HUES48 (cell line): ENCODE data around the gene EIPR1.

Source experiments
- H3K27ac ChIP-seq: one replicate; pipeline ENCODE4 v1.7.0; 2013; ENCODE audit warnings: low read depth, low read length, inconsistent platforms
- H3K27me3 ChIP-seq: 2 replicates; pipeline ENCODE4 v1.6.1; 2013; ENCODE audit warnings: mild to moderate bottlenecking, low read length; ENCODE audit not compliant: control insufficient read depth, insufficient read depth
- H3K36me3 ChIP-seq: 2 replicates; pipeline ENCODE4 v1.6.1; 2013; ENCODE audit warnings: low read length; ENCODE audit not compliant: control insufficient read depth, insufficient read depth
- H3K4me1 ChIP-seq: 2 replicates; pipeline ENCODE4 v1.6.1; 2013; ENCODE audit warnings: mild to moderate bottlenecking, low read length; ENCODE audit not compliant: control insufficient read depth, insufficient read depth
- H3K4me3 ChIP-seq: 2 replicates; pipeline ENCODE4 v1.5.1; 2013; ENCODE audit warnings: mild to moderate bottlenecking, low read depth, low read length
- H3K9ac ChIP-seq: 2 replicates; pipeline ENCODE4 v1.6.1; 2013; ENCODE audit warnings: mild to moderate bottlenecking, low read depth, low read length, moderate library complexity
- H3K9me3 ChIP-seq: 2 replicates; pipeline ENCODE4 v1.6.1; 2013; ENCODE audit warnings: low read length; ENCODE audit not compliant: control insufficient read depth, insufficient read depth

EIPR1 gene

DNA sequence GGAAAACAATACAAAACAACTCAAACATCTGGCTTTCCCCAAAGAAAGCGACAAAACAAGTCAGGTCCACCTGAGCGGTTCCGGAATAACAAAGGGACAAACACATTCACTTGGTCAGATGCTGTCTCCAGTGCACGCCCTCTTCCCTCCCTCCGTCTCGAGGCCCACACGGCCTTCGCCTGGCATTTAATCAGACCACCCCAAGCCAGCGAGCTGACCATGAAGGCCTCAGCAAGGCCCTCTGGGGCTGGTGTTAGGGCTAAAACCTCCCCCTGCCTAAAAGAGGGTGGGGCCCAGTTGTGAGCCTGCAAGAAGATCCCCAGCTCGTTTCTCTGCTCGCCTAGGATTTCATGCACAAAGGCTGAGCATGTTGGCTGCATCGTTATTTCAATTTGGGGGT lies 180.3 kb downstream of the EIPR1 start:
- H3K4me1 ChIP-seq: peaks cover 7% of the 10 kb centered on the region
- H3K9ac ChIP-seq: no peak overlapping the region
- no peaks in the 10 kb centered on the region for H3K9me3 ChIP-seq
- no peaks in the 10 kb centered on the region for H3K27me3 ChIP-seq
- no peak overlapping the region for H3K27ac ChIP-seq
- H3K4me3 ChIP-seq: no peak overlapping the region
- H3K36me3 ChIP-seq: peaks cover 30% of the 10 kb centered on the region

- H3K27ac ChIP-seq: no peak overlapping the region
- no peak overlapping the region for H3K4me3 ChIP-seq
- H3K9ac ChIP-seq: no peak overlapping the region; the same call in 1 of the 2 replicates
- H3K36me3 ChIP-seq: peaks cover 36% of the 10 kb centered on the region
- peaks cover 7% of the 10 kb centered on the region for H3K4me1 ChIP-seq
- no peaks in the 10 kb centered on the region for H3K27me3 ChIP-seq
- no peaks in the 10 kb centered on the region for H3K9me3 ChIP-seq
Observed at GRCh38 chr2:3196716-3197115, 180.9 kb downstream of the EIPR1 start.

DNA sequence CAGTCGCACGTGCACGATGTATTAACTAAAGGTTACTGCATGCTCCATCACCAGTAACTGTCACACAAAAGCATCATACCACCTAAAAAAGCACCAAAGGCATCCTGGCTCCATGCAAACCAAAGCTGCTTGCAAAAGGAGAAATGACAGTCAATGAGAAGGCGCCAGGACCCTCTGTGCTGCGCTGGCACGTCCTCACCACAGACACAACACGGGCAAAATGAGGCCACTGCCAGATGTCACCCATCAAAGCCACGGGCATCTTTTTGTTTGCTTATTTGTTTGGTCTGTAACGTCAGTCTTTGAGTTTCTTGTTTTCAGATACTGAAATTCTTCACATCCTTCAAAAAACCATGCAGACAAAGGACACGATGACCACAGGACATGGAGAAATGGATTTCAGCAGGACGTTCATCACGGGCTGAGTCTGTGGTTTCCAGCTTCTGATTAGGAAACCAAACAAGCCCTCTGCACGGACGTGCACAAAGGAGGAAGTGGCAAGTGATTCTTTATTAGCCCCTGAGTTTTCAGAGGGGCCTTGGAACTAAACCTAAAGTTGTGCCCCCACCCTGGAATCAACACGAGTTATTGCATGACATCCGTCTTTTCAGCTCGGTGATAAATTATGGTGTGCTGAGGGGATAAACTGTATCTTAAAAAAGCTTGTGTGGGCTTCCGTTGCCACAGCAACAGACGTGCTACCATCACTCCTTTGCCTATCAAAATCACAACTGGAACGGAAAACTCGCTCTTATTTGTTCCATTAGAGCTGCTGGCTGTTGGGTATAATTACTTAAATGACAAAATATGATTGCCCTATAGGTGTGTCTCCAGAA lies 181.8 kb downstream of the EIPR1 start:
- Histone ChIP-seq H3K27ac (no peak overlapping the region), H3K27me3 (no peaks in the 10 kb centered on the region), H3K36me3 (peaks cover 37% of the 10 kb centered on the region), H3K9me3 (no peaks in the 10 kb centered on the region), H3K9ac (no peak overlapping the region), H3K4me1 (peaks cover 7% of the 10 kb centered on the region), H3K4me3 (no peak overlapping the region)

DNA sequence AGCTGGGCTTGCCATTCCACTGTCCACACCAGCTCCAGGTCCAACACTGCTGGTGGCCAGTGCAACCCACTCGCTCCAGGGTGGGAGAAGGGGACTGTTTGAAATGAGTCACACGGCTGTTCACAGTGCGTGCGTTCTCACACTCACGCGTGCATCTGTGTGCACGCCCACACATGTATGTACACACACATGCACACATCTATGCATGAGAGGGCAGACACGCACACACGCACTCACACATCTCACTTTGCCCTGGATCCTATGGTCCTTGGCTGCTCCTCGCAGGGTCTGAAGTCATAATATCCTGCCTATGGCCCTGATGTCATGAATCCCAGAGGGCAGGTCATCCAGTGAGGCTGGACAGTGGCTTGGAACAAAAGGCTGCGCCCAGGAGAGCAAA lies 182.8 kb downstream of the EIPR1 start:
- Histone ChIP-seq H3K36me3 (peaks cover 39% of the 10 kb centered on the region), H3K27me3 (no peaks in the 10 kb centered on the region), H3K9ac (no peak overlapping the region), H3K9me3 (no peaks in the 10 kb centered on the region), H3K4me3 (no peak overlapping the region), H3K27ac (no peak overlapping the region), H3K4me1 (peaks cover 7% of the 10 kb centered on the region)

- Histone ChIP-seq H3K9me3 (no peaks in the 10 kb centered on the region), H3K27ac (no peak overlapping the region), H3K27me3 (no peaks in the 10 kb centered on the region), H3K4me3 (no peak overlapping the region), H3K36me3 (peaks cover 39% of the 10 kb centered on the region), H3K9ac (no peak overlapping the region), H3K4me1 (peaks cover 7% of the 10 kb centered on the region)
Observed at GRCh38 chr2:3193443-3194330, 183.9 kb downstream of the EIPR1 start.

DNA sequence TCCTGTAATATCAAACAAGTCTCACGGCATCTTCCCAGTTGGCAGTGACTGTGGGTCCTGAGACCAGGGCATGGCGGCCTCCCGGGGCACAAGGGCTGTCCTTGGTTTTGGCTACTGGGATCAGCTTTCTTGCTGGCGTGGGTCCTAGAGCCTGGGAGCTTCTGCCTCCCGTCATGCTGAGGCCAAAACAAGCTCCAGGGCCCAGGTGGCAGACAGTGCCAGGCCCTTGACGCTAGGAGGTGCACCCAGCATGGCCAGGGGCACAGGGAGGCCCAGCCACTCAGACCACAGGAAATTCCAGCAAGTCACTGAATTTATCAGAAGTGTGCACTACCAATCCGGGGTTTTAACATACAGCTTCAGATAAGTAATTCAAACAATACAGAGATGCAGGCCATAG lies 184.7 kb downstream of the EIPR1 start:
- peaks cover 39% of the 10 kb centered on the region for H3K36me3 ChIP-seq
- H3K27me3 ChIP-seq: no peaks in the 10 kb centered on the region
- peaks cover 6% of the 10 kb centered on the region for H3K4me1 ChIP-seq
- H3K4me3 ChIP-seq: no peak overlapping the region
- H3K9ac ChIP-seq: no peak overlapping the region
- no peak overlapping the region for H3K27ac ChIP-seq
- H3K9me3 ChIP-seq: no peaks in the 10 kb centered on the region

- no peak overlapping the region for H3K9ac ChIP-seq
- H3K27ac ChIP-seq: no peak overlapping the region
- no peak overlapping the region for H3K4me3 ChIP-seq
- peaks cover 39% of the 10 kb centered on the region for H3K36me3 ChIP-seq
- no peaks in the 10 kb centered on the region for H3K9me3 ChIP-seq
- H3K4me1 ChIP-seq: peaks cover under 1% of the 10 kb centered on the region; the same call in 1 of the 2 replicates
- no peaks in the 10 kb centered on the region for H3K27me3 ChIP-seq
Observed at GRCh38 chr2:3192281-3192818, 185.3 kb downstream of the EIPR1 start.

- Histone ChIP-seq H3K4me3 (no peak overlapping the region), H3K27ac (no peak overlapping the region), H3K9me3 (no peaks in the 10 kb centered on the region), H3K9ac (no peak overlapping the region), H3K36me3 (peaks cover 32% of the 10 kb centered on the region), H3K27me3 (no peaks in the 10 kb centered on the region), H3K4me1 (no peaks in the 10 kb centered on the region)
Observed at GRCh38 chr2:3189961-3190360, 187.7 kb downstream of the EIPR1 start.

GRCh38 chr2:3189076-3189591 lies 188.5 kb downstream of the EIPR1 start:
- Histone ChIP-seq H3K27ac (no peak overlapping the region), H3K4me3 (no peak overlapping the region), H3K36me3 (peaks cover 28% of the 10 kb centered on the region), H3K9ac (no peak overlapping the region), H3K4me1 (no peaks in the 10 kb centered on the region), H3K9me3 (no peaks in the 10 kb centered on the region), H3K27me3 (no peaks in the 10 kb centered on the region)

GRCh38 chr2:3188405-3188946 lies 189.1 kb downstream of the EIPR1 start:
- H3K4me1 ChIP-seq: no peaks in the 10 kb centered on the region
- H3K4me3 ChIP-seq: no peak overlapping the region
- no peak overlapping the region for H3K9ac ChIP-seq
- H3K27ac ChIP-seq: no peak overlapping the region
- H3K27me3 ChIP-seq: no peaks in the 10 kb centered on the region
- H3K9me3 ChIP-seq: no peaks in the 10 kb centered on the region
- H3K36me3 ChIP-seq: peaks cover 26% of the 10 kb centered on the region
